HG03575 (cell line): ENCODE data around the gene DOK5.
"Not testable (repeated sequence)": the region's sequence is repeated elsewhere in the genome, so short reads cannot be mapped to it uniquely, and the experiment has no call there.

Experiments
- ATAC-seq: cut with Tn5 transposase; IDR thresholded peaks from one replicate; pipeline ENCODE4 v1.9.1; 2021; ENCODE audit not compliant: unreplicated experiment, insufficient number of reproducible peaks, low FRiP score; ENCODE audit errors: extremely low read depth

DOK5 gene

DNA sequence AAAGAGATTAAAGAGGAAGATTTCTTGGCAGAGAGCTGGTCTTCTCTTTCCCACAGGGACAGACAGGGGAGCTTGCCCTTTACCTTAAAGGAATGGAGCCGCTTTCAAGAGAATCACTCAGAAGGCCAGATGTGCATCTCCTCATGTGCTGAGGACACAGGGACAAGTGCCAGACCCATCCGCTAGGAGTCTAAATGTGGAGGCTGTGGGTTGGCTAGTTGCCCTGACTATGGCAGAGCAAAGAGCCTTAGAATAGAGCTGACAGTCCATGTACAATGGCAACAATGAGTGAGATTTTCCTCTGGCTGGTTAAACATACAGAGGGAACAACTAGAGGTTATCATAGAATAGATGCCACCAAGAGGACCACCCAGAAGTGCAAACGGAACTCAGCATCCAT lies 7.3 kb upstream of the DOK5 start:
- ATAC-seq = no peak

DNA sequence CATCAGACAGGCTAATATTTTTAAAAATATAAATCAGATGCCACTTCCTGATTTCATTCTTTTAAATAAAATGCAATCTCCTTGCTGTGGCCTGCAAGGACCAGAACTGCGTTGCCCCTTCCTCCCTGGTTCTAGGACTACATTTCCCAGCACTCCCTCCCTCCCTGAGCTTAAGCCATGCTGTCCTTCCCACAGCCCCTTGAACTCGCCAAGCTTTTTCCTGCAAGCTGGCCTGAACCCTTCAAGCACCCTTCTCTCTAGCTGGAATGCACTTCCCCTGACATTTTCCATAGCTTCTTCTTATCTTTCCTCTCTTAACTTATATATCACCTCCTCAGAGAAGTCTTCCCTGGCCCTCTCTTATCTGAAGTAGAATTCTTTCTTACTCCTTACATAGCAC lies 6.1 kb upstream of the DOK5 start:
- ATAC-seq = no peak

DNA sequence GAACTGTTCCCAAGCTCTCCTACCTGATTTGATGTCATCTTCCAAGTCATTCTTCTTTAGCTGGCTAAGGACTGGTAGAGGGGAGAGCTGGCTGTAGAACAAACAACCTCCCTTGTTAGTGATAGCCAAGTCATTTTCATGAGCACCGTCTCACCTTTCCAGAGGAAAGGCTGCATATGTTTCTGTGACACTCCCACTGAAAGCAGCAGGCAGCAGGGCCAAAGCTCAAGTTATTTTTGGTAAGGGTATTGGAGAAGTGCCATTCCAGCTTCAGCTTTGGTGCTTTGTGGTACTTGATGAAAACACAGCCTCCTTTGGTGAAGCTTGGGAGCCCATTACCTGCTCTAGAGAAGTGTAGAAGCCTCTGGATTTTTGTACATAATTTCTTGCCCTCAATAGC lies 5.4 kb upstream of the DOK5 start:
- no peak for ATAC-seq

DNA sequence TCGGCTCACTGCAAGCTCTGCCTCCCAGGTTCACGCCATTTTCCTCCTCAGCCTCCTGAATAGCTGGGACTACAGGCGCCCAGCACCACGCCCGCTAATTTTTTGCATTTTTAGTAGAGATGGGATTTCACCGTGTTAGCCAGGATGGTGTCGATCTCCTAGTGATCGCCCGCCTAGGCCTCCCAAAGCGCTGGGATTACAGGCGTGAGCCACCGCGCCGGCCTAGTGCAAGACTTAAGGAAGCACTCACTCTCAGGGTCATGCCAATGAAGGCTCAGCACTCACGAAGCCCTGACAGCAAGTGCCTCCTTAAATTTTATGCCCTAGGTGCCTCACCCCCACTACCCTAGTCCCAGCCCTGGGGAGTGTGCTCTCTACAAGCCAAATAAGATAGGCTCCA lies 4.7 kb upstream of the DOK5 start:
- no peak for ATAC-seq

DNA sequence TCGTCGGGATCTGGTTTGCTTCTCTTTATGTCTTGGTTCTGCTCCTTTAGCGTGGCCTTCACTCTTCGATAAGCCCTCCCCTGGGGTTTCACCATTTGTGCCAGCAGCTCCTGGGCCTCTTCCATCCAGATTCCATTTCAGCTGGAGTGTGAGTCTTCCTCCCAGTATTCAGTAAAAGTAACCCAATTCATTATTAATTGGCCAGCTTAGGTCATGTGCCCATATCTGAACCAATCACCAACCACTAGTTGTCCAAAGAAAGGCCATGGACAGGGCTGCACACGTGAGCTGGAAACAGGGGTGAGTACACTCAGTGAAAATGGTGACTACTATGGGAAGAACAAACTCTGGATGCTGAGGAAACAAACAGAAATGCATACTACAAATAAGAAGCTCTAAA lies 2.8 kb upstream of the DOK5 start:
- no peak for ATAC-seq

DNA sequence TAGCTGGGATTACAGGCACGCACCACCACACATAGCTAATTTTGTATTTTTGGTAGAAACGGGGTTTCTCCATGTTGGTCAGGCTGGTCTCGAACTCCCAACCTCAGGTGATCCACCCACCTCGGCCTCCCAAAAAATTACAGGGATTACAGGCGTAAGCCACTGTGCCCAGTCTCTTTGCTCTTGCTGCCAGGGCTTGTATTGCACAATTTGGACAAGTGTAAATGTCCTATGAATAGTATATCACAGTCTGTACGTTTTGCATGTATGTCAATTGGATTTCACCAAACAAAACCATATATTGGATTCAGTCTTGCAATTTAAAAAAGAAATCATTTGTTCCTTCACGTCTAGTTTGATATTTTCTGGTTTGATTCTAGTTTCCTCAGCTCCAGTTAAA lies 2.1 kb upstream of the DOK5 start:
- ATAC-seq = no peak

DNA sequence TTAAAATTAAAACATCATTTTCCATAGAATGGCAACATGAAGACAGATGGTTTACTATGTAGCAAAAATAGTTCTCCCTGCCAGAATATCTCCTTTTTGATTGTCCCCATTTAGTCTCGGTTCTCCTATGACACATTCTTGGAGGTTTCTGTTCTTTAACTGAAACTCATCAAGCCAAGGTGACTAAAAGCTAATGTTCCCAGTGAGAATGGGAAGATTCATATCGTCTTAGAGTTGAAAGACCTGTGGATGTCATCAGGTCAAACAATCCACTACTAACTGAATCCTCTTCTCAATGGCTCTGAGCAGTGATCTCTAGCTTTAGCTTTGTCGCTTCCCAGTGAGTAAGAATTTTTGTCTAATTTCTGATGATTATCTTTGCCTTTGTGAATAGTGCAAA lies 1.3 kb upstream of the DOK5 start:
- ATAC-seq = no peak

DNA sequence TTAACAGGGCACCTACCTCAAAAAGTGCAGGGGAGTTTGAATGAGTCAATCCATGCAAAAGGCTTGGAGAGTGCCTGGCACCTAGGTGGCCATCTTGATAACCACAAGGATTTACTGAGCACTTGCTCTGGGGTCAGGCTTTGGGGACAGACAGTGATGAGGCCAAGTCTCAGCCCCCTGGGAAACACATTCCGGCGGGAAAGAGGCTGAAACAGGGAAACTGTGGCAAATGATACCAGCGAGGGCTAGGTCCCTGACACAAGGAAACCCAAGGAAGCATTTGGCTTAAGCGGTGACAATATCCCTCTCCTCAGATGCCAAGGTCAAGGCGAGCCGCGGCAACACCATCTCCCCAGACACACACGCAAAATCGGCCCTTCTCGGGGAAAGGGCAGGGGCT lies 527 bp upstream of the DOK5 start:
- ATAC-seq = no peak

DNA sequence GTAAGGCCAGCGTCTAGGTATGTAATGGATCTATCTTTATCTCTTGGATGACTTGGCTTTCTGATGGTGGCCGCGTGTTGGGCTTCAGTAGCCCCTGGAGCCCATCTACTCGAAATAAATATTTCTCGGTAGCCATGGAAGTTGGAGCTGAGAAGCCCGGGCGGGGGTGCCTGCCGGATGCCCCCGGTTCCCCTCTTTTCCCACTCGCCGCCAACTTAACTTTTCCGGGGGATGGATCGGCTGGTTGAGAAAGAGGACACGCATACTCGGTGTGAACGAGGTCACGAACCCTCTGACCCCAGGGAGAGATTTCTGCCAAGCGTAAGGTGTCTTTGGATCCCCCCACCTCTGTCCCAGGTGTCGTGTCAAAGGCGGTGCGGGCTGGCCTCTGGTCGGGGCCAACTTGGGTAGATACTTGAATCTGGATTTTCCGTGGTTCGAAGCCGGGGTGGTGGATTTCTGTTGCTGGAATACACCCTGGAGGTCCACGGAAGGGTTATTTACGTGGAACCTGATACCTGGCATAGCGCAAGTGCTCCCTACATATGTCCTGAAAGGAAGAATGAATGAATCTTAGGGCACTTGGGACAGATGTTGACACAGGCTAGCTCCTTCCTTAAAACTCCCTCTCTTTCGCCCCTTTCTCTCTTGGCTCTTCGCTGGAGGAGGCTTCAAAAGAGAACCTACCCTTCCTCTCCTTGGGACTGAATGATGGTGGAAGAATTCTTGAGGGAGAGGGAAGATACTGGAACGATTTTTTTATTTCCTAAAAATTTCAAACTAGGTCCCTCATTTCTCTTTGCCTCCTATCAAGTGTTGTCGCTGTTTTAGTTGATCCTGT lies 996 bp downstream of the DOK5 start:
- ATAC-seq = no peak

DNA sequence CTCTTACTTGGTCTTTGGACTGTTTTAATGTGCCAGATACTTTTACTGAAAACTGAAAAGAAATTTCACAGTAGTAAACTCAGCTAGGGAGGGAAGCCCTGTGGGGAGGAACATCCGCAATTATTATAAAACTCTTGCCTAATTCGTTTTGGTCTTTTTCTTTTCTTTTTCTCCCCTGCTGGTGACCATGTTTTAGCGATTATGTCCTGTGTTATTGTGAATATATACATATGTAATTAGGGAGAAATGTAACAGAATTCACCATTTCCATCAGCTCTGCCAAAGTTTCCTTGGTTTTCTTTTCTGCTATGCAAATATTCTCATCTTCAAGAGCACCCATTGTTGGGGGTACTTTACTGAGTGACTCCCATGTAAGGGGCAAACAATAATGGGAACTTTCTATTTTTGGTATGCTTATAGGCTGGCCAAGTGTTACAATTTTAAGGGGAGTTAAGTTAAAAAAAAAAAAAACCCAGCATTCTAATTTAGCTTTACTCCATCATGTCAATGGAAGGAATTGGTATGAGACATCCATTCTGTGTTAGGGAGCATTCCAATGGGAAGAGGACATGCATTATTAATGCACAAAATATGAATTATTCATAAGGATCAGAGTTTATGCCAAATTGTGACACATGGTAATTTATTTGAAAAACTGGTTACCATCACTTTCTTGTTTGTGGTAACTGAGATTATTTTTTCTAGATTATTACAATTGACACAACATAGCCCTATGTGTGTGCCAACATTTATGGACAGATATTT lies 2.0 kb downstream of the DOK5 start:
- no peak for ATAC-seq

DNA sequence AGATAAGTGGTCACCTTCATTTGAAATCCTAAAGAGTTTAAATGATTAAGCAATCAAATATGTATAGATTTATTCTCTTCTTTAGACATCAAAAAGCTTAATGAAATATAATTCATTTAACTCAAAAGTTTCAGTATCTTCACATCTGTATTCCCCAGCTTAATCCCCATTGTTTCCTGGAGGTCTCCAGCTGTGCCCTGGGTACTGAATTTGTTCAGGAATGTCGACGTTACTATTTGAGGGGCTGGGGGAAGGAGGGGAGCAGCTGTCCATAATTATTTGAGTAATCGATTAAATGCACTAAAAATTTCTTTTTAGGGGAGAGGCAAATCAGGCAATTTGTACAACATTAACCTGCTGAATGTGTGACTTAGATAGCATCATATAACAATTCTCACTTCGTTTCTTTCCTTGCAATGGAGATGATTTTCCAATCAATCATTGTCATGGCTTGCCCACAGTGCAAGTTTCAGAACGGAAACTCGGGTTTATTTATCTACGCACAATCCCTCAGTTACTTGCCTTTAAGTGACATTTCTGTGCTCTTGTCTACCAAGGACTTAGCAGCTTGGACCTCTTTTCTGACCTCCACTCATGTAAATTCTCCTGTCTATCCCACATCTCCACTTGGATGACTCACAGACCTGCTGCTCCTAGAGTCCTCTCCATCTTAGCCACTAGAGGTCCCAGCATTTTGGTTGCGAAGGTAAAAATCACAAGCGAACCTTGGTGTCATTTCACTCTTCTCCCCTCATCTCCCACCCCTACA lies 3.9 kb downstream of the DOK5 start:
- ATAC-seq = no peak

DNA sequence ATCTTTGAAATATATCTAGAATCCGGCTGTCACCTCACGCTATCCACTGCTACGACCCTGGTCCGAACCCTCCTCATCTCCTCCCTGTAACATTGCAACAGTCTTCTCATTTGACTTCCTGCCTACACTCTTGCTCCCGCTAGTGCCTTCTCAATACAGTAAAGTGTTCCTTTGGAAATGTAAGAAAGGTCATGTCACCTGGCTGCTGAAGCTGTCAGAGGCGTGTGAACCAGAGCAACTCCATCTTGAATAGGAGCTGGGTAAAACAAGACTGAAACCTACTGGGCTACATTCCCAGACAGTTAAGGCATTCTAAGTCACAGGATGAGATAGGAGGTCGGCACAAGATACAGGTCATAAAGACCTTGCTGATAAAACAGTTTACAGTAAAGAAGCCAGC lies 4.5 kb downstream of the DOK5 start:
- not testable (repeated sequence) for ATAC-seq

DNA sequence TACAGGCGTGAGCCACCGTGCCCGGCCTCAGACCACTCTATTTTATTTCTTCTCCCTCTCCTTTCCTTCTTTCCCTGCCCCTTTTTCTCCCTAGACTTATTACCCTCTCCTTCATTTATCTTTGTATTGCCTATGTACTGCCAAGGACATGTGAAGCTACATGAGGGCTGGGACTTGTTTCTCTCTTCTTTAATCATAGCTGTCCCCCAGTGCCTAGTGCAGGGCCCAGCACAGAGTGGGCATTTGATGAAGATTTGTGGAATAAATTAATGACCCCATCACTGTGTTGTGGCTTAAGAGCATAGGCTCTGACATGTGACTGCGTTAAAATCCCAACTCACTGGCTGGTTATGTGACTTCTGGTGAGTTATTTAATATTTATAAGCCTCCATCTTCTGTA lies 6.0 kb downstream of the DOK5 start:
- ATAC-seq = no peak

DNA sequence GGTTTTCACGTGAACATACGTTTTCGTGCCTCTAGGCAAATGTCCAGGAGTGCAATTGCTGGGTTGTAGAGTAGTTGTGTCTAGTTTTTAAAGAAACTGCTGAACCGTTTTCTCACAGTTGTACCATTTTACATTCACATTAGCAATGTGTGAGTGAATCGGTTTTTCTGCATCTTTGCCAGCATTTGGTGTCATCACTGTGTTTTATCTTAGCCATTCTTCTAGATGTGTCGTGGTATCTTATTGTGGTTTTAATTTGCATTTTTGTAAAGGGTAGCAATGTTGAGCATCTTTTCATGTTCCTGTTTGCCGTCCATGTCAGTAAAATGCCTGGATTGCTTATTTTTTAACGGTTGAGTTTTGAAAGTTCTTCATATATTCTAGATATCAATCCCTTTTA lies 10.2 kb downstream of the DOK5 start:
- ATAC-seq = no peak

DNA sequence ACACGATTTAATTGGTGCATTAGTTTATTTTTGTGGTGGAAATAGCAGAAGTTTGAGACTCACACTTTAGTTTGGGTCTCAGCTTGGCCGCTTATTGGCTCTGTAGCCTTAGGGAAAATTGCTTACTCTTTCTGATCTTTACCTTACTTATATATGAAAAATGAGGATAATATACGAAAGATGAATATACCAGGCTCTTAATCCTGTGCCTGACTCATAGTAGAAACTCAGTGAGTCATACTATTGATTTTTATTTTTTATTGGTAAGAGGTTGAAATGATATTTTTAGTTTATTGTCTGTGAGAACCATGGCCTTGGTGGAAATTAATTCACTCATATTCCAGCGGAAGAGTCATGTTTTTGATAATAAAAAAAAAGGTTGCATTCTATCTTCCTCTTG lies 11.2 kb downstream of the DOK5 start:
- no peak for ATAC-seq

DNA sequence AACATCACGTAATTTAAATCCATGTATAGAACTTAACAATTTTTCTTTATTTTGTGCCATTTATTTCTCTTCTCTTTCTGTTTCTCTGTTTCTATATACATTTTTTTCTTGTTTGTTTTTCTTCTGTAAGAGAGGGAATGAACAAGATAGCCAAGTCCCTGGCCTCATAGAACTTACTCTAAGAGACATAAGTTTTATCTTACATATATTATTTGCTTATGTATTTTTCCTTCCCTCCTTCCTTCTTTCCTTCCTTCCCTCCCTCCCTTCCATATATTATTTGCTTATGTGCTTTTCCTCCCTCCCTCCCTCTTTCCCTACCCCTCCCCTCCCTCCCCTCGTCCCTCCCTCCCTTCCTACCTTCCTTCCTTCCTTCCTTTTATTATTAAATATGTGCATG lies 13.0 kb downstream of the DOK5 start:
- ATAC-seq = no peak

DNA sequence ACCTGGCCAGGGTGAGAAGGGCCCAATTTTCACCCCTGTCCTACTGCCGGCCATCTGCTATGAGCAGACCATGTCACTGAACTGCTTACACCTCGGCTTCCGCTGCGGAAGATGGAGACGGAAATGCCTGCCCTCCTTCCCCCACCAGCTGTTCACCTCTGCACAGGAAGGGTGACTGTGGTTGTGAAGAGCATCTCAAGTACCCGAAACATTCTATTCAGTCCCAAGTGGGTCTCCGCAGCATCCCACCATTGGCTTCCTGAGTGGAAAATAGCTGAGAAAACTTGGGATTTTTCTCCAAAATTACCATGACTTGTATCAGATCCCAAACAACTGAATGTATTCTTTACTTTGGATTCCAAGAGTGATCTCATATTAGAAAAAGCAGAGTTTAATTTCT lies 16.1 kb downstream of the DOK5 start:
- ATAC-seq = no peak

DNA sequence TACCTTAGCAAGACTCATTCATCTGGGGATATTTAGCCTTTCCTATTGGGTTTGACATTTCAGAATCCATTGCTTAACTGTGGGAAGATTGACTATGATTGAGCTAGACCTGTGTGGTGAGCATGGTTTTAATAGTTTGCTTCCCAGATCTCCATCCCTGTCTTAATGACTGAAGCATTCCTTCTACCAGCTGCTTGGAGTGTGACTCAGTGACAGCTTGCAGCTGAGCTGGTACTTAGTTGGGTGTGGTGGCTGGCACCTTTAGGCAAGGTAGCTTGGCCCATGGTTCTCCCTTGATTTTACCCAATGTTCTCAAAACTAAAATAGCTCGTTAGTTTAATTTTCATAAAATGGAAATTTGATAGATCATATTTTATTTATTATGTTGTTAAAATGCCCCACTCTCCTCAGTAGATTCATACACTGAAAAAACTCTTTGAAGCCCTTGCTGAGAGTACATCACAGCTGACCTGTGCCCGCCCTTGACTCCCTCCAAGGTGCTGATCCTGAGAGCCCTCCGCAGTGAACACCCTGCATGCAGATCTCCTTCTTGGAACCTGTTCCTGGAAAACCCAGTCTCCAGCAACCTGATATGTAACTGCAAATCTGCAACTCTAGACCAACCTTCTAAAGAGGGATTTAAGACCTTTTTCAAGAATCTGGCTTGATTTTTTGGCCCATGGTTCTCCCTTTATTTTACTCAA lies 19.1 kb downstream of the DOK5 start:
- no peak for ATAC-seq

DNA sequence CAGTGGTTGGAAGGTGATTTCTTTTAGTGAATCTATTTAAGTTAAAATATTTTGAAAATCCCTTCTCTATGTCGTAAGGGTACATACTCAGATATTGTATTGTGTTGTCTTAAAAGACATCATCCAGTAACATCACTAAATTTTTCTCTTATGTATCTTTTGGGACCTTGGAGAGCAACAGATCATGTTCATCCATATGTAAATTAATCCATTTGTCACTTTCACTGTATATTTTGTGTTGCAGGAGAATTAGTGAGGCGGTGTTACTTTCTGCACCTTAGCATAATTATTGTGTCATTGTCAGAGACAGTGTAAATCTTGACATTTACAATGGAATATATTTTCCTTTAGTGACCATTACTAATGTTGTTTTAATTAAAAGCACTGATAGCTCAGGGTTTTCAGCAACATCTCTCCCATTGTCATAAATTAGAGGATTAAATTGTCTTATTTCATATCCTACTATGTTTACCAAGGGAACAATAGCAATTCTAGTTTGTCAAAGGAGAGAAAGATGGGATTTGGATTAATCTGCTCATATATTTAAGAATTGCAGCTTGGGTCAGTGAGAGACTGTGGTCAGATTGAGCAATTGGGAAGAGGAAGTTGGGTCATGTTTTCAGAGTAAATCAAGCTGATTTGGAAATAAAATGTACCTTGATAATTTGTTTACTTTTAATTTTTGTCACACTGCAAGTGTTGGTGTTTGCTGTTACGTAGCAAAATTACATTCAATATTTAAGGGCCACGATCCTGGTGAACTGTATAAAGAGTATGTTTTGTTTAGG lies 22.7 kb downstream of the DOK5 start:
- no peak for ATAC-seq
